AG08396 (cell line): Measurements from ENCODE around the gene TRO.

ENCODE experiments used
- DNase-seq: peaks from one replicate; pipeline ENCODE4 v3.0.0; 2012; ENCODE audit warnings: low spot score, mixed read lengths

Gene TRO

DNA sequence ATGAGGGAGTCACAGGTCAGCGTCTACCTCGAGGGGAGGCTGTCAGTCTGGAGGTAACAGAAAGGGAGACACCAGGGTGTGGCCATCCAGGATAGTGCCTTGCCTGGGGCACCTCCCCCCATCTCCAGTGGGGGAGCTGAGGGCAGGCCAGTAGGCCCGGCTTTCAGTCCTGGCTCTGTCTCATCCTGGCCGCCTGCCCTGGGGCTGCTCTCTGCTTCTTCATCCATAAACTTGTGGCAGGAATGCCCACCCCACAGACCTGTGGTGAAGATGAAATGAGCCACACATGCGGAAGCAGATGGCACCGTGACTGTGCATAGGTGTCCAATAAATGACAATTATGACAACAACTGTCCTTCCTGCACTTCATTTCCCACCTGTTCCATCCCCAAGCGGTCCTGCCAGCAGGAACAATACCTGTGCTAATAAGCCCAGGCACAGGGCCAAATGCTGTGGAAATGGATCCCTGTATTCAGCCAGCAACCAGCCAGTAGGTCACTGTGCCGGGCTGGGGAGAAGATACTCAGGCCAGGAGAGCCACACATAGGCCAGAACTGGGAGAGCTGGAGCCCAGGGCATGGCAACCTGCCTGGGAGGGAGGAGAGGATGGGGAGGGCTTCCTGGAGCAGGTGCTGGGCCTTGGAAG lies 30.2 kb downstream of the TRO start:
- no peak for DNase-seq

GRCh38 chrX:54961750-54962149 lies 41.1 kb downstream of the TRO start:
- DNase-seq, result no peak

DNA sequence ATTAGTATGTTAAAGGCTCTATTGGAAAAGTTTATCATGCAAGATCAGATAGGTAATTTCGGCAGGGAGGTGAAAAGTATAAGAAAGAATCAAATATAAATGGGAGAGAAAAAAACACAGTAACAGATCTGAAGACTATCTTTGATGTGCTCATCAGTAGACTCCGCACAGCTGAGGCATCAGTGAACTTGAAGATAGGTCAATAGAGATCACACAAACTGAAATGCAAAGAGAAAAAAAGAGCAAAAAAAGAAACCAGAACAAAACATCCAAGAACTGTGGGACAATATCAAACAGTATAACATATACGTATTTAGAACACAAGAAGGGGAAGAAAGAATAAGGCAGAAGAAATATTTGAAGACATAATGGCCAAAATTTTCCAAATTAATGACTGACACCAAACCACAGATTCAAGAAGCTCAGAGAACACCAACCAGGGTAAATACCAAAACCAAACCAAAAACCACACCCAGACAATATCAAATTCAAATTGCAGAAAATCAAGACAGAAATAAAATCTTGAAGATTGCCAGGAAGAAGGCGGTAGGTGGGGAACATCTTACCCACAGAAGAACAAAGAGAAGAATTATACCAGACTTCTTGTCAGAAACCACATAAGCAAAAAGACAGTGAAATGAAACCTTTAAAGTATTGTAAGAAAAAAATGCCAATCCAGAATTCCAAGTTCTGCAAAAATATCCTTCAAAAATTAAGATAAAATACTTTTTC lies 44.3 kb downstream of the TRO start:
- no peak for DNase-seq

DNA sequence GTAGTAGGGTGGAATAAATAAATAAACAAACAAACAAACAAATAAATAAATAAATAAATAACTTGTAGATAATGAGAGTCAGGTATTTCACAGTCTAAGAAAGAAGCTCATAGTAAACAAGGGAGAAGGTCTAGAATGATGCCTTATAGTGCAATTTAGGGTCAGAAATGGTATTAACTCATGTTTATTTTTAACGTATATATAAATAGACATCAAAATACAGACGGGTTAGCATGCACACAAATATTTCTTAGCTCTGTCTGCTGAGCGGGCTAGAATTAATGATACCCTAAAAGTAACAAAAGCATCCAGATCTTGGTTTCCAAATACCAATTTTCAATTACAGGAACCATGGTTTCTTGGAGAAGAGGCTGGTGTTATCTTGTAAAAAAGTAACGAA lies 56.8 kb downstream of the TRO start:
- DNase-seq, result no peak

DNA sequence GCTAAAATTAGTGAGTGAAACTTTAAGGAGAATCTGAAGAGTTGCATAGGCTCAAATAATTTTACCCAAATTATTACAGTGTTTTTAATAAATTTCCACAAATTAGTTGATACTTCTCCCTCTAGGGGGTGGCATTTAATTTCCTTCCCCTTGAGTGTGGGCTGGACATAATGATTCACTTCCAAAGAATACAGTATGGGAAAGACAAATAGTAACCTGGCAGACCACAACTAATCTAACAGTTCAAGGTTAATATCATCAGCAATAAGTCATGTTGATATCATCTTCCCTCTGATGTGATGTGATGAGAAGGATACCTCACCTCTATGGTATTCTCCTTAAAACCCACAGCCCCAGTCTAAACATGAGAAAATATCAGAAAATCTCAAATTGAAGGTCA lies 57.8 kb downstream of the TRO start:
- no peak for DNase-seq

DNA sequence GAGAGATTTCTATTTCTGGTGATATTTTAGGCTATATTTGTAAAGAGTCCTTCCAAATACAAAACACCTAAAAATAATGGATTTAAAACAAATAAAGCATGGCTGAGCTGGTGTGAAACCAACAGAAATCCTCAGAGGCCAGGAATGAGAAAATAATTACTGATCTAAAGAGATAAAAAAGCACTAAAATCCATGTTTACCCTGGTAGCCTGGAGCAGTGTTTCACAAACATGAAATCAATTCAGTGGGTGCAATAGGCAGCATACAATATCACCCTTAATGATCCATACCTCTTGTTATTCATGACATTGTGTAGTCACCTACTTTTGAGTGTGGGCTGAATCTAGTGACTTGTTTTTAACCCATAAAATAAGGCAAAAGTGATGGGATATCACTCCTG lies 58.8 kb downstream of the TRO start:
- no peak for DNase-seq

GRCh38 chrX:54980334-54980733 lies 59.7 kb downstream of the TRO start:
- no peak for DNase-seq
